Right kidney (tissue), 9 donors: ENCODE data around the gene TRIM49D1.
"Not testable (repeated sequence)": the region's sequence is repeated elsewhere in the genome, so short reads cannot be mapped to it uniquely, and the experiment has no call there.

ENCODE experiments used
- DNase-seq: peaks from one replicate; pipeline ENCODE4 v3.0.0-alpha.2; 2016
- long read RNA-seq, 8 donors: transcript quantifications; one replicate each; lab custom pipeline, GENCODE V29; 2026

Gene TRIM49D1
- long read RNA-seq, donor 1 = 0 reads
- long read RNA-seq, donor 2 = 0 reads
- long read RNA-seq, donor 3 = 0 reads
- long read RNA-seq, donor 4 = 0 reads
- long read RNA-seq, donor 5 = 0 reads
- long read RNA-seq, donor 6 = 0 reads
- long read RNA-seq, donor 7 = 0 reads
- long read RNA-seq, donor 8 = 0 reads

- no peak for DNase-seq
These were observed at the start of gene TRIM49D1 for GRCh38 chr11:89922195-89922660. TRIM49D1 (minus strand) TSS chr11:89922245; CDS start chr11:89917710, 4,535 bp downstream.

GRCh38 chr11:89965737-89966136, 43.7 kb upstream of the TRIM49D1 start, which contains the start of gene TRIM64:
TRIM64 (plus strand) TSS chr11:89966037; CDS start chr11:89968504, 2,467 bp downstream.
- not testable (repeated sequence) for DNase-seq

- DNase-seq = not testable (repeated sequence)
These were observed 38.8 kb upstream of the TRIM49D1 start for GRCh38 chr11:89960833-89961232.

GRCh38 chr11:89923764-89924163, 1.7 kb upstream of the TRIM49D1 start, which contains the start of gene TRIM49D2:
TRIM49D2 (plus strand) TSS chr11:89924064; CDS start chr11:89926762, 2,698 bp downstream.
- DNase-seq = not testable (repeated sequence)

GRCh38 chr11:89900809-89901208, 21.2 kb downstream of the TRIM49D1 start:
- DNase-seq = not testable (repeated sequence)

GRCh38 chr11:89893245-89893644, 28.8 kb downstream of the TRIM49D1 start:
- DNase-seq = not testable (repeated sequence)

- not testable (repeated sequence) for DNase-seq
These were observed 44.5 kb downstream of the TRIM49D1 start for GRCh38 chr11:89877511-89877910.

DNA sequence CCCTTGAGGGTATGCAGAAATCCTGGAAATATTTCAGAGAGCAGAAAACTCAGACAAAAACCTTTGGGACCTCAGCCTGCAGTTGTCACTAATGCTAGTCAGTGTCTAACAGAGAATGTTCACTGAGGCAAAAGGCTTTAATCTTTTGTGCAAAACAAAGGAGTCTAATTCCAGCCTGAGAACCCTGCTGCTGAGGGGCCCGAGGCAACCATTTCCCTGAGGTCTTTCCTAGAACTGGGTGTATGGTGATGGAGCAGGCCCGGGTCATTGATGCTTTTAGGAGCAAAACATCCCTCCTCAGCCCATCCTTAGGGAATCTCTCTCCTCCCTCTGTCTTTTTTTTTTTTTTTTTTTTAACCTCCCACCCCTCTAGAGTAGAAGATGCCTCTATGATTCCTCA, 49.5 kb downstream of the TRIM49D1 start:
- not testable (repeated sequence) for DNase-seq

GRCh38 chr11:89865223-89865622, 56.8 kb downstream of the TRIM49D1 start:
- not testable (repeated sequence) for DNase-seq

DNA sequence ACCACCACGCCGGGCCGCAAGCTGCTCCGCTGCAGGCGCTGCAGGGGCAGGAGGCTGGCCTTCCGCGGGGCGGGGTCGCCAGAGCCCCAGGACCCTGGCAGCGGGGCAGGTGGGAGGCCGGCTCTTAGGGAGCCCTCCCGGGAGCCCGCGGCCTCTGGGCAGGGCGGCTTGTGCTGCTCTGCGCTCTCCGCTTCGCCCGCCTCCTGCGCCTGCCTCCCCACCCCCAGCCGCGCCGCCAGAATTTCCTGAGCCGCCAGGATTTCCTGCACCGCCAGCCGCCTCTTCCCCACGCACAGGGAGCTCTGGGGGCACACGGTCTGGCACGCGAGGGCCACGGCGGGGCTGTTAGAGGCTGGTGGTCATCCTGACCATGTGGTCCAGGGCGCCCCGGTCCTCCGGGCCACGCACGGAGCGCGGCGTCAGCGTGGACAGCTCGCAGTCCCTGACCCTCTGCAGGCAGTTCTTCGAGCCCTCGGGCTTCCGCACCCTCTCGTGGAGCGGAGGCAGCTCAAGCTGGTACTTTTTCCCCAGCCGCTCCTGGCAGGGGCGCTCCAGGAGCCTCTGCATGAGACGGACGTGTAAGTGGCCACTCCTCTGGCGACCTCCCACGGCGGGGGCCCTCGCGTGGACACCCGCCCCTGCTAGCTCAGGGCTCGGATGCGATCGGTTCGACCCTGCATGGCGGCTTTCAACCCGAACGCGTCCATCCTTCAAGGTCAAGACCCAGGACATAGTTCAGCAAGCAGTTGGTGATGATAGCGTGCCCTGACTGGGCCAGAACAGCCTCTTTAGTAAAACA, 57.9 kb downstream of the TRIM49D1 start:
- DNase-seq = peak; percentile 26
